ENCODE data around the gene ZNF285.

Gene ZNF285

DNA sequence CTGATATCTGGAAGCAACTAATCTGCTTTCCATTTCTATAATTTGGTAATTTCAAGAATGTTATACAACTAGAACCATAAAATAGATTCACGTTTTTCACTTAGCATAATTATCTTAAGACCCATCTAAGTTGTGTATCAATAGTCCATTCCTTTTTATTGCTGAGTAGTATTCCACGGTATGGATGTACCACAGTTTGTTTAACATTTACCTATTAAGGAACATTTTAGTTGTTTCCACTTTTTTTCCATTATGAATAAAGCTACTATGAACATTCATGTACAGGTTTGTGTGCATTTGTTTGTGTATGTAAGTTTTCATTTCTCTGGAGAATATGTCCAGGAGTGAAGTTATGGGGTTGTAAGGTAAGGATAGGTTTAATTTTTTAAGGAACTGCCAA, 26.6 kb downstream of the ZNF285 start:
- no peak for DNase-seq (ENCODE audit: low read depth in 2 of 2)
- TF ChIP-seq, protein P1, sequence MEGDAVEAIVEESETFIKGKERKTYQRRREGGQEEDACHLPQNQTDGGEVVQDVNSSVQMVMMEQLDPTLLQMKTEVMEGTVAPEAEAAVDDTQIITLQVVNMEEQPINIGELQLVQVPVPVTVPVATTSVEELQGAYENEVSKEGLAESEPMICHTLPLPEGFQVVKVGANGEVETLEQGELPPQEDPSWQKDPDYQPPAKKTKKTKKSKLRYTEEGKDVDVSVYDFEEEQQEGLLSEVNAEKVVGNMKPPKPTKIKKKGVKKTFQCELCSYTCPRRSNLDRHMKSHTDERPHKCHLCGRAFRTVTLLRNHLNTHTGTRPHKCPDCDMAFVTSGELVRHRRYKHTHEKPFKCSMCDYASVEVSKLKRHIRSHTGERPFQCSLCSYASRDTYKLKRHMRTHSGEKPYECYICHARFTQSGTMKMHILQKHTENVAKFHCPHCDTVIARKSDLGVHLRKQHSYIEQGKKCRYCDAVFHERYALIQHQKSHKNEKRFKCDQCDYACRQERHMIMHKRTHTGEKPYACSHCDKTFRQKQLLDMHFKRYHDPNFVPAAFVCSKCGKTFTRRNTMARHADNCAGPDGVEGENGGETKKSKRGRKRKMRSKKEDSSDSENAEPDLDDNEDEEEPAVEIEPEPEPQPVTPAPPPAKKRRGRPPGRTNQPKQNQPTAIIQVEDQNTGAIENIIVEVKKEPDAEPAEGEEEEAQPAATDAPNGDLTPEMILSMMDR (IDR thresholded peaks at IDR 0.05; ENCODE audit: low read depth, low read length): no peak
- no peak overlapping the region for H3K4me3 ChIP-seq (replicated peaks in 1 of 2; ENCODE audit: low read depth in 2 of 2, low read length in 2 of 2)

DNA sequence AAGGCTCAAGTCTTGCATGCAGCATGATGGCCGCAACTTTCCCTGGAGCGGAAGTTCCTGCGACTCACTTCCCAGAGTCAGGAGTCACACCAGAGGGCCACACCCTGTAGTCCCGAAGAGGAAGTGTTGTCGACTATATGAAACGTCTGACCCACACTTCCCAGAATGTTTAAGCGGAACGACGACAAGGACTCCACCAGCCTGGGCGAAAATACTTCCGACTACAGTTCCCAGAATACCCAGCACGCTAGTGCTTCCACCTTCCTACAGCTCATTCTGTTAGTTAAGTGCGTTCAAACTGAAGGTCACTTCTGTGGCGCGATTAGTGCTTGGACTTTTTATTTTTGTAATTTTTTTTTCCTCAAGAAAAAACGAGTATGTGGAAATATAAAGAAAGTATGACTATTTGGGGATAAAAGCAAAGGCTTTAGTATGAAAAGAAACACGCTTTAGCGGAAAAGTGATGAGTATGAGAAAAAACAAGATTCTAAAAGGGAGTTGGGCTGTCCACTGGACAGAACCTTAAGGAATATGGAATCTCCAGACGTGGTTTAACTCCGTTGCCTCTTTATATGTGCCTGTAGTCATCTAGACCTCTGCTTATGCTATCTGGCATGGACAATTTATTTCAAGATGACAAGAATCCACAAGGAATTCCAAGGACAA, 29.5 kb downstream of the ZNF285 start:
- TF ChIP-seq, protein P1 (IDR thresholded peaks at IDR 0.05; ENCODE audit: low read depth, low read length): no peak
- DNase-seq (ENCODE audit: low read depth in 2 of 2): no peak
- H3K4me3 ChIP-seq (replicated peaks in 1 of 2; ENCODE audit: low read depth in 2 of 2, low read length in 2 of 2): no peak overlapping the region

DNA sequence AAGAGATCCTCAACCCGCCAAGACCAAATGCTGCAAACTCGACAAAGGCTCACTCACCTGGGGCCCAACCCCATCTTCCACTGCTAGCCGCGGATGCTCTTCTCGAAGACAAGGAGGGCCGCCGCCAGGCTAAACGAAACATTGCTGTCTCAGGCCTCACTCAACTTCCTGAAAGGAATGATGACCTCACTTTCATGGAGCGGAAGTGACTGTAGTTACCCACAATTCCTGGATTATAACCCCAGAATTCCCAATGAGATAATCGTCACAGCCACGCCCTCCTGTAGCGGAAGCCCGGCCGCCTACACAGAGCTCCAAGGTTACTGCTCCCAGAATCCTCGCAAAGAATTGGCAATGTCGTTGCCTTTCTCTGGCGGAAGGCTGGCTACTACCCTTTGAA, 34.4 kb downstream of the ZNF285 start:
- DNase-seq (ENCODE audit: low read depth in 2 of 2): peak; percentile 32 to 58
- H3K4me3 ChIP-seq (replicated peaks in 1 of 2; ENCODE audit: low read depth in 2 of 2, low read length in 2 of 2): peak overlapping the region in 1 of 2 donors; percentile 38
- TF ChIP-seq, protein P1 (IDR thresholded peaks at IDR 0.05; ENCODE audit: low read depth, low read length): no peak

DNA sequence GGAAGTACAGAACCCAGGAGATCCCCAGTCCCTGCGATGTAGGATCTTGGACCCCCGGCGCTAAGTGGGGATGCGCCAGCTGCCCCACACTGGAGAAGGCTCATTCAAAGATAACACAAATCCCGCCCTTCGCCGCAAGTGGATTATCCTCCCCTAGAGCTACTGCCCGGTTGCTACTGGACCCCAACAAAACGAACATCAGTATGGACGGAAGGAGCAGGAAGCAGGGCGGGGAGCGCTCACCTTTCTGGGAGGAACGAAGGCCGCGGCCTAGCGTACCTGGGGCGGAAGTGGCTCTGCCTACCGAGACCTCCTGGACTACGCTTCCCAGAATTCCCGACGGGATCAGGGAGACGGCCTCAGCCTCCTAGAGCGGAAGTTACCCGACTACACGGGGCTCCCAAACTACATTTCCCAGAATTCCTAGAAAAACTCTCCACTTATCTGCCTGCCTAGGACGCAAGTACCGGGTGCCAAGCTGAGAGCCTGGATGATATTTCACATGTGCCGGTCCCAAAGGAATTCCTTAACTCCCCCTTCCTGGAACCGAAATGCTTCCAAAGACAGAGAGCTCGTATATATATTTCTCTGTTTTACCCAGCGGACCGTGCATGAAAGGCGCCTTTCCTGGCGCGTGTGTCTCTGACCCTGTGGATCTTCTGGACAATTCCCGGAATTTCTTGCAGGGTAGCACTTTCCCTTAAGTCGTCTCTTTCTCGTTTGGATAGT, 44.9 kb downstream of the ZNF285 start, which contains the start of gene ZNF112:
TSS of gene ZNF112 (minus strand) at position 298 of the 729 bp plus-strand sequence. CDS start 16,141 bp downstream, outside the sequence.
- DNase-seq (ENCODE audit: low read depth in 2 of 2): peak; percentile 95 to 96
- H3K4me3 ChIP-seq (replicated peaks in 1 of 2; ENCODE audit: low read depth in 2 of 2, low read length in 2 of 2): peak within 1 kb of the TSS; percentile 69 to 70
- TF ChIP-seq, protein P1 (IDR thresholded peaks at IDR 0.05; ENCODE audit: low read depth, low read length): no peak

DNA sequence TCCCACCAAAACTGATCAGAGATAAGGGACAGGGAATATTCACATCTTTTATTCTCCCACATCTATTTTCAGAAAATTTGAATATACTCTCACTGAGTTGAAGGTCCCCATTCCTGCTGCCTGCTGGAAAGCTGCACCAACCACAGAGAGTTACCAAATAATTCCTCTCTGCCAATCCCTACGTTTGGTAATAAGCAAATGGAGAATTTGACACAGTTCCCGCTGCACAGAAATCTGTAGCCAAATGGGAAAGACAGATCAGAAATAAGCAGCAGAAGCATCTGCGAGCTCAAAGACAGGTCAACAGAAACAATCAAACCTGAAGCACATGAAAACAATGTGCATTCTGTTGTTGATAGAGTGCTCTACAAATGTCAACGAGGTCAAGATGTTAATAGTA, 54.9 kb downstream of the ZNF285 start:
- DNase-seq (ENCODE audit: low read depth in 2 of 2): no peak
- no peak overlapping the region for H3K4me3 ChIP-seq (replicated peaks in 1 of 2; ENCODE audit: low read depth in 2 of 2, low read length in 2 of 2)
- TF ChIP-seq, protein P1 (IDR thresholded peaks at IDR 0.05; ENCODE audit: low read depth, low read length): no peak

DNA sequence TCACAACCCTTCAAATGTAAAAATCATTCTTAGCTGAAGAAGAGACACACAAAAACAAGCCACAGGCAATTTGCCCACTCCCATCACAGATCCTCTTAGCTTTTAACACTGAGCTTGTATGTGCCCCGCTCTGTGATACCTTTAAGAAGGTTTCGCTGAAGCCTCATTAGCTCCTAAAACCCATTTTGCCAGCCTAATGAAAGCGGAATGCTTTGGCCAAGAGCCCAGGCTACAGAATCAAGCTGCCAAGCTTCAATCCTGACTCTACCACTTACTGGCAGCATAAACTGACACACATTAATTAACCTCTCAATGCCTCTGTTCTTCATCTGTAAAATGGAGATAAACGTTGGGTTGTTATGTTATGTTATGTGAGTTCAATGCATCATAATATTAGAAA, 55.4 kb downstream of the ZNF285 start:
- TF ChIP-seq, protein P1 (IDR thresholded peaks at IDR 0.05; ENCODE audit: low read depth, low read length): no peak
- no peak overlapping the region for H3K4me3 ChIP-seq (replicated peaks in 1 of 2; ENCODE audit: low read depth in 2 of 2, low read length in 2 of 2)
- DNase-seq (ENCODE audit: low read depth in 2 of 2): no peak

Data from cardiac fibroblast (primary cell).